Gastroesophageal sphincter (tissue), 3 donors: ENCODE data around the gene AFAP1.

Experiments
- POLR2A ChIP-seq, 2 donors: fragments of 450-650 bp; IDR thresholded peaks; one replicate each; pipeline ENCODE4 v1.6.1; 2017; ENCODE audit warnings: antibody characterized with exemption in 2 of 2, mild to moderate bottlenecking in 2 of 2, moderate library complexity in 1 of 2
- TF ChIP-seq, protein P1 (sequence below), 4 experiments: fragments of 200-600 bp in 2 of 4; fragments of 450-650 bp in 2 of 4; sonication (generic) in 1 of 4; IDR thresholded peaks; one replicate each; pipeline ENCODE4 v1.5.1; 2017 to 2019; ENCODE audit warnings: antibody characterized with exemption in 4 of 4, mild to moderate bottlenecking in 2 of 4, moderate library complexity in 2 of 4

DNA sequence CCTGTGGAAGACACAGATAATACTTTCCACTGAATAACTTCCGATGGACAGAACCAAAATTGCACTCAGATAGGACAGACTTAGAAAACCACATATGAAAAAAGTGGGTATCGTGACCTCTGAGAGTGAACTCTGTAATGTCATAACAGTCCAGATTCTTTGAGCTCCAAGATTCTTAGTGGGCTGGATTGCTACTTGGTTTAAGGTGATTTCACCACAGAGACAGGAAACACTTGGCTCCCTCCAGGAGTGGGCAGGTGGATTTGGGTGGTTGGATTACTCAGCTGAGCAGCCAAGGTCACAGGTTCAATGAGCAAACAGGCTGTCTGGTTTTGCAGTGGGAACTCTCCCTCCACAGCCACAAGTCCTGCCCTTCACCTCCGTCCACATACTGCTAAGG is 126.0 kb downstream of the AFAP1 start:
- TF ChIP-seq POLR2A (IDR thresholded peaks at IDR 0.05) = no peak
- TF ChIP-seq, protein P1, sequence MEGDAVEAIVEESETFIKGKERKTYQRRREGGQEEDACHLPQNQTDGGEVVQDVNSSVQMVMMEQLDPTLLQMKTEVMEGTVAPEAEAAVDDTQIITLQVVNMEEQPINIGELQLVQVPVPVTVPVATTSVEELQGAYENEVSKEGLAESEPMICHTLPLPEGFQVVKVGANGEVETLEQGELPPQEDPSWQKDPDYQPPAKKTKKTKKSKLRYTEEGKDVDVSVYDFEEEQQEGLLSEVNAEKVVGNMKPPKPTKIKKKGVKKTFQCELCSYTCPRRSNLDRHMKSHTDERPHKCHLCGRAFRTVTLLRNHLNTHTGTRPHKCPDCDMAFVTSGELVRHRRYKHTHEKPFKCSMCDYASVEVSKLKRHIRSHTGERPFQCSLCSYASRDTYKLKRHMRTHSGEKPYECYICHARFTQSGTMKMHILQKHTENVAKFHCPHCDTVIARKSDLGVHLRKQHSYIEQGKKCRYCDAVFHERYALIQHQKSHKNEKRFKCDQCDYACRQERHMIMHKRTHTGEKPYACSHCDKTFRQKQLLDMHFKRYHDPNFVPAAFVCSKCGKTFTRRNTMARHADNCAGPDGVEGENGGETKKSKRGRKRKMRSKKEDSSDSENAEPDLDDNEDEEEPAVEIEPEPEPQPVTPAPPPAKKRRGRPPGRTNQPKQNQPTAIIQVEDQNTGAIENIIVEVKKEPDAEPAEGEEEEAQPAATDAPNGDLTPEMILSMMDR (IDR thresholded peaks at IDR 0.05) = no peak
